CMK (cell line): ENCODE results near the gene JMJD7.

Experiments used
- DNase-seq: peaks from one replicate; pipeline ENCODE4 v3.0.0-alpha.2; 2010; ENCODE audit warnings: low read depth

JMJD7 gene

DNA sequence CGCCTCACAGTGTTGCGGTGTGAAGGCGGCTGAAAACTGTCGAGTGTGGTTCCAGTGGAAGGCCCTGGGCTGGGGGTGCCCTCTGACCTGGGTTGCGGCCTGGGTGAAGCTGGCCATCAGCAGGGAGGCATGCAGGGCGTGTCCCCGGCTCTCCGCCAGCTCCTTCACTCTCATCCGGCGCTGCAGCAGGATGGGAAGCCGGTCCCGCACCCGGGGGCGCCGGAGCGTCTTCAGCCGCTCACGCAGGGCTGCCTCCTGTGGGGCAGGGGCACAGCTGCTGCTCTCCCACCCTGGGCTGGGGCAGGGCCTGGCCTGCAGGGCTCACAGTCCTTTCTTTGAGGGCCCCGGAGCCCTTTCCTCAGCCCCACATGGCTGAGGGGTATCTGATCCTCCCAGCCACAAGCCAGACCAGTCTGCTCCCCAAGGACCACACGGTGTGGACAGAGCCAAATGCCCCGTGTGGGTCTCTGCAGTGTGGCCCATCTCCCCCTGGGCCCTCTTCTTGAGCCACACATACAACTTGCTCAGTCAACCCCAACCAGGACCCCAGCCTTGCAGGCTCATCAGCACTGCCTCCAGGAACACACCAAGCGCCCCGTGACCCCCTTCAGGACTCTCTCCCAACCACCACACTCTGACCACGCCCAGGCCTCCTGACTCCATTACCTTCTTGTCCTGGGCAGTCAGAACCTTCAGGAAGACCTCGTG, 39.1 kb downstream of the JMJD7 start:
- DNase-seq: no peak

DNA sequence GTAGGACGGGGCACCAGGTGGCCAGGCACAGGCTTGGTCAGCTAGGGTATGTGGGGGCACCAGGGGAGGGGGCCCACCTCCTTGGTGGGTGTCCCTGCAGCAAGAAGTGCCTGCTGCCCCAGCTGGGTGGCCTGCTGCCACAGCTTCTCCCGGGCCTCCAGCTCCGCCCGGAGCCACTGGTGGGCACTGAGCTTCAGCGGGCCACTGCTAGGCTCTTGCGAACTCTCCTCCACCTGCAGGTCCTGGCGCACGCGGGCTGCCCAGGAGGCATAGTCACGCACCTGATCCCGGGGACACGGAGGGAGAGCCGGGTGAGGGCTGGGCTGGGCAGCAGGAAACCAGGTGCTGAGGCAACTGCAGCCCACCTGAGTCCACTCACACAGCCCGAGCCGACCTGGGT, 40.4 kb downstream of the JMJD7 start:
- DNase-seq: no peak

DNA sequence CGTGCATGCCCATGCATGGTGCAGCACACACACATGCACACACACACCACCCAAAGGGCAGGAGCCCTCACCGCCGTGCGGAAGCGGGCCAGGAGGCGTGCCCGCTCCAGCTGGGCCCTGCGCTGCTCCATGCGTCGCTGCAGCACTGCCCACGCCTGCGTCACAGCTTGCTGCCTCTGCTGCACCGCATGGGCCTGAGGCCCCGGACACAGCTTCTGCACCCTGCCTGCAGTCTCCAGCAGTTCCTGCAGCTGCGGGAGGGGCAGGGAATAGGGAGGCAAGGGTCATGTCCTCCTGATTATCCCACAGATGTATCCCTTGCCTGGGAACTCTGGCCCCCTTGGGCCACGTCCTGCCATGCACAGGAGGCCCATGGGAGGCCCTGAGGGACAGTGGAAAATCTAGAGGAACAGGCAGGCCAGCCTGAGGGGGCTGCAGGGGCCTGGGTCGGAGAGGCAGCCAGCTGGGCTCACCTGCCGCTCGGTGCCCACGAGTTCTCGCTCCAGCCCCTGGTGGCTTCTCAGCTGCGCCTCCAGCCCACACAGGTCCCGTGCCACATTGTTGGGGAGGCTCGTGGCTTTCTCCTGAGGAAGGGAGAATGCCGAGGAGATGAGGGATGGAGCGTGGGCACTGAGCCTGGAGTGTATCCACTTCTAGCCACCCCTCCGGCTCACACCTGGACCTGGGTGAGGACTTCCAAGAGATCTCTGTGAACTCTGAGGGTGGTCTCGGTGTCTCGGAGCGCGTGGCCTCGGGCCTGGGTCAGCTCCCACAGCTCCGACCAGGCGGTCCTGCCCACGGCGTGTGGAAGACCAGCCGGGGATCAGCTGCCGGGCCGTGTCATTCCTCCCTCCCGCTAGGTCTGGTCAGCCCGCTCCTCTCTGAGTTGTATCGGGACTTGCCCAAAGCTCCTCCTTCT, 42.1 kb downstream of the JMJD7 start:
- no peak for DNase-seq

DNA sequence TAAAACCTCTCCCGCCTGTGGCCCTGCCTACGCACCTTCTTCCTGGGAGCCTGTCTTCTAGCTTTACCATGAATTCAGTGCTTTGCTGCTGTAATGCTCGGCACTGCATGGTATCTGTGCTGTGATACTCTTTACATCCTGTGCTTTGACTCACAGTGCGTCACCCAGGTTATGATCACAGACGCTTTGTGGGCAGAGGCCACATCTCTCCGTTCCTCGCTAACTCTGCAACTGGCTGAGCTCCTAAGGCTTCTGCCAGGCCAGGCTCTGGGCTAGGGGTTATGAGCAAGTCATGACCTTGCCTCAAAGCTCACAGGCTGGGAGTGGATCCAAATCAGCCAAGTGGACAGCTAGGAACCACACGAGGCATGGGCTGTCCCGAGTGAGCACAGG, 42.8 kb downstream of the JMJD7 start:
- no peak for DNase-seq

DNA sequence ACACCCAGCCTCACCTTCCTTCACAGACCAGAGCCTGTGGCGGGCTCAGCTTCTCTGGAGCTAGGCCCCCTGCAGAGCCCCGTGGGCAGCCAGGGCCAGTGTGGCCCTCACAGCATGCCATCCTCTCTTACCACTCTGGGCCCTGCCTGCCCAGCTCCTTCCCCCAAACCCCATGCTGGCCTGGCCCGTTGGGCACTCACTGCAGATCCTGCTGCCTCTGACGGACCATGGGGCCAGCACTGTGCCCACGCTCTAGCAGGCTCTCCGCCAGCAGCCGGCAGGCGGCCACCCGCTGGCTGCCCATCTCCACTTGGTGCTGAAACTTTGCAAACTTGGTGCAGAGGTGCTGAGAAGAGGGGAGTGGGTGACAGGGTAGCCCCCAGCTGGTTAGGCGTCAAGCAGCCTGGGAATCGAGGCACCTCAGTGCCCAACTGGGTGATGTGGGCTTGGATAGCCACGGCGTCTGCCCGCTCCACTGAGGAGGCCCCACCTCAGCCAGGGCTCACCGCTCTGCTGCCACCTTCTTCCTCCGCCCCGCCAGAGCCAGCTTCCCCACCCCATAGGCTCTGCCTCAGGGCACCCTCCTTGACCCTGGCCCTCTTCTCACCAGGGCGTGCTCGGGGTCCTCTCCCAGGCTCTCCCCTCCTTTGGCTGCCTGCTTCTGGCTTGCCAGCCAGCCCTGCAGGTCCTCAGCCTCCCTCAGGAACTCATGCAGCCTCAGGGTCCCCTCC, 43.4 kb downstream of the JMJD7 start:
- no peak for DNase-seq

DNA sequence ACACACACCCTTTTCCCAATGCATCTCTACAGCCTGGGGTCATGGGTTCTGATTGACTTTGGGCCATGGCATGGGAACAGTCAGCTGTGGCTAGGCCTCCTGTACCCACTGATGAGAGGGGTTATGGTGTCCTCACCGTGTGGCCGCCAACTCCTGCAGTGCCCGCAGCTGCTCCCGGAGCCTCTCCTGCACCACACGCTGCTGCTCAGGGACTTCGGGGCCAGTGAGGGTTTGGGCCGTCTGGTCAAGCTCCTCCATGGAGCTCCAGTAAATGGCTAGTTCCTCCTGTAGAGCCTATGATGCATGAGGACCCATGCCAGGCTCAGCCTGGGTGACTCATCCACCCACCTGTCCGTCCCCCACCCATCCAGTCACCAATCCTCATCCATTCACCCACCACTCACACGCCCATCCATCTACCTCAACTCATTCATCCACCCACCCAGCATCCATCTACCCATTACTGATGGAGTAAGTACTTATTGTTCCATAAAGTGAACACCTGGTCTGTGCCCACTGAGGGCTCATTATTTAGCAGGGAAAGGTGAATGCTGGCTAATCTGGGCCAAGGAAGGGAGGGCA, 44.4 kb downstream of the JMJD7 start:
- no peak for DNase-seq

DNA sequence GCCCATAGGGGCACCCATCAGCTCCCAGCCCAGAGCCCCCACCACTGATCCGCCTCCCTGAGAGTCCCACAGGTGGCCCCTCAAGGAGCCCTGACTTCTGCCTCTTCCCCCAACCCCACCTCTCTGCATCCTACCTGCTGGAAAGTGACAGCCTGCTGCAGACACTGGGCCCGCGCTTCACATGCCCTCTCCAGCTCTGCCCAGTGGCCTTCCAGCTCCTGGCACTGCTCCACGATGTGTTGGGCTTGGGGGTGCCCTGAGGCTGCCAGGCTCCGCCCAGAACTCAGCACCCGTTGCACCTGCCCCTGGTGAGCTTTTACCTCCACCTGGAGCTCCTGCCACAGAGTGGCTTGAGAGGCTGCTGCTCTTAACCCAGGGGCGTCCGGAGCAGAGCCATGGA, 45.8 kb downstream of the JMJD7 start:
- no peak for DNase-seq

DNA sequence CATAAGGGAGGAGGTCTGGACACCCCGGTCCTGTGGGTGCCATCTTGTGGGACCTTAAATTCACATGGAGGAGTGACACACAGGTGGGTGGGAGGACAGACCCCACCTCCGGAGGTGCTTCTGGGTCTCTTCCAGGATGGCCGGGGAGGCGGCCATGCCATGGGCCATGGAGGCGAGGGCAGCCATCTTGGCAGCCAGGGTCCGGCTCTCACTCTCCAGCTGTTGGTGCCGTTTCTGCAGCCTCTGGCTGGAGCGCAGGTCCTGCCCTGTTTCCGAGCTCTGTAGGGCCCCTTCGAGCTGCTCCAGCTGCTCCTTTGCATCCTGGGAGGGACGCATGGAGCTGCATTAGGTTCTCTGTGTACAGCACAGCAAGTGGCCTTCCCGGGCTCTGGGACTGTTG, 46.8 kb downstream of the JMJD7 start:
- DNase-seq: no peak

DNA sequence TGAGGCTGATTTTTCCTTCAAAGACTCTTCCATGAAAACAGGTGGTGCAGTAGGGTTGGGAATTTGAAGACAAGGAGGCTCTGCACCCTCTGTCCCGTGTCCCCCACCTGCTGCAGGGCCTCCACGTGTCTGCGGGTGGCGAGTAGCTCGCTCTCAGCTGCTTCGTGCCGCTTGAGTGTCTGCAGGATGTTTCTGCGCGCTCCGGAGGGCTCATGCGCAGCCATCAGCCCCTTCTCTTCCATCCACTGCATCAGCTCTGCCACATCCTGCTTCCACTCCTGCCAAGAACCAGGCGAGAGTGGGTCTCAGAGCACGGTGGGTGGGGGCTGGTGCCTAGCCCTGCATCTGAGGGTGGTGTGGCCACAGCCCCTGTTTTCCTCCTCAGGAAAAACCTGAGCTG, 48.1 kb downstream of the JMJD7 start:
- DNase-seq: no peak

DNA sequence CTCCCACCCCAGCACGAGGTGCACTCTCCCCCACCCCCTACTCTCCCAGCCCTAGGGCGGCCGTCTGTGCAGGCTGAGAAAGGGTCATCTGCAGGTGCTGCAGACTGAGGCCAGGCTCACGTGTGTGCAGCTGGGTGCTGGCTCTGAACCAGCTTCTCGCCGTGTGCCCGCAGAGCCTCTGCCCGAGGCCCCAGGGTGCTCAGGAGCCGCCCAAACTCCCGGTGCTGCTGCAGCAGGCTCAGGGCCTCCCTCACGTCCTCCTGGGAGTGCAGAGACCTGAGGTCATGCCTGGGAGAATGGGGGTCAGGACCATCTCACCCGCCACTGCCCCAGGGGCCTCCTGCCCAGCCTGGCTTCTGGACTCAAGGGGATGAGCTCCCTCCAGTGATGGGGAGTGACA, 48.8 kb downstream of the JMJD7 start:
- no peak for DNase-seq

DNA sequence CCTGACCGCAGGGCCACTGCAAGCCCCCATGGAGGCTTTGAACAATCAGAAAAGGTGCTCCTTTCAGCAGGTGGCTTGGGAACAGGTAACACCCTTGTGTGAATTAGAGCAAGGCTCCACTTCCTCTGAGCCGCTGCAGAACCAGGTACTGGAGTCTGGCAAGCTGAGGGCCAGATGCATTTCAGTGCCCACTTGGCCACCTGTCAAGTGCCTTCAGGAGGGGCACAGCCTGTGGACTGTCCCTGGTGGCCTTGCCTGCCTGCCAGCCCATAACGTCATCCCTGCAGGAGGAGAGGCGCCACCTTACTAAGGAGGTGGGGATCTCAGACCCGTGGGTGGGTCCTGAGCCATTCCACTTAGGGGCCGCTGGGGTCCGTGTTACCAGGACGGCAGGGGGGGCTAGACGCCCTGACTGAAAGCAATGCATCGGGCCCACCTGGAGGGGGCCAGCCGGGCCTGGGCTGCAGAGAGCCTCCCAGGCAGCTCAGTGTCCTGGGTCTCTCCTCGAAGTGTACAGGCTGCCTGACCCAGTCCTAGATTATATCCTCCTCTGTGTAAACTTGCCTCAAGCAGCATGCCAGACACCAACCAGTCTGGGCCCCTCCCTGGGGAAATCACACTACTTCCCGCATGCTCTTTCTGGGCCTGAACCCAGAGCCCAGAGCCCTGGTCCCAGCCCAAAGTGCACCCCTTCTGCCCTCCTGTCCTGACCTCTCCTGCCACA, 49.9 kb downstream of the JMJD7 start:
- DNase-seq: no peak

DNA sequence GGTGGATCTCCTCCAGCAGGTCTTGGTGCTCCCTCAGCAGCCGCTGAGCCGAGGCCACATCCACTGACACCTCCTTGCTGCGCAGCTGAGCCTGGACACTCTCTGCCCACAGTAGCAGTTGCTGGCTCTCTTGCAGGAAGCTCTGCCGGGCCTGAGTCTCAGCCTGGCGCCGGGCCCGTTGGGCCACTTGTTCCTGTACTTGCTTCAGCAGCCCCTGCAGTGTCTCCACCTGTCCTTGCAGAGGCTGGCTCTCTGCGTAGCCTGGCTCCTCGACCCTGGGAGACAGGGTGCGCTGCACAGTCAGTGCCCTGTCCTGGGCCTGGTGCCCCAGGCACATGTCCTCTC, 50.4 kb downstream of the JMJD7 start:
- no peak for DNase-seq

DNA sequence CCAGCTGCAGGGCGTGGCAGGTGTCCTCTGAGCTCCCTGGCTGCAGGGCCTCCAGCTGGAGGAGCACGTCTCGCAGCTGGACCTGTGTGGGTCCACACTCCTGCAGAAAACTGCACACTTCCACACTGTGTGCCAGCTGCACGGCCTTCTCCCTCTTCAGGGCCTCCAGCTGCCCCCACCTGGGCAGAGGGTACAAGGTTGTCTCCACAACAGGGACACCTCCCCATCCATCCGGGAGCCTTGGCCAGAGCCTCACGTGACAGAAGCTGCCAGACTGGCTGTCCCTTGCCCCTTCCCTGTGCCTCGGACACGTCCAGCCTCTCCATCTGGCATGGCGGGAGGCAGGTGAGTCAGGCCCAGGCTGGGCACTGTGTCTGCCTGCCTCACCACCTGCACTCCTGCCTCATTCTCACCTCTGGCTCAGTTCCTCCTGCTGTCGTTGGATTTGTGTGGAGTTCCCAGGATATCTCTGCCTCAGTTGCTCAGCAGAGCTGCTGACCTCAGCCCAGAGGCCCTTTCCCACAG, 51.5 kb downstream of the JMJD7 start:
- DNase-seq: no peak

DNA sequence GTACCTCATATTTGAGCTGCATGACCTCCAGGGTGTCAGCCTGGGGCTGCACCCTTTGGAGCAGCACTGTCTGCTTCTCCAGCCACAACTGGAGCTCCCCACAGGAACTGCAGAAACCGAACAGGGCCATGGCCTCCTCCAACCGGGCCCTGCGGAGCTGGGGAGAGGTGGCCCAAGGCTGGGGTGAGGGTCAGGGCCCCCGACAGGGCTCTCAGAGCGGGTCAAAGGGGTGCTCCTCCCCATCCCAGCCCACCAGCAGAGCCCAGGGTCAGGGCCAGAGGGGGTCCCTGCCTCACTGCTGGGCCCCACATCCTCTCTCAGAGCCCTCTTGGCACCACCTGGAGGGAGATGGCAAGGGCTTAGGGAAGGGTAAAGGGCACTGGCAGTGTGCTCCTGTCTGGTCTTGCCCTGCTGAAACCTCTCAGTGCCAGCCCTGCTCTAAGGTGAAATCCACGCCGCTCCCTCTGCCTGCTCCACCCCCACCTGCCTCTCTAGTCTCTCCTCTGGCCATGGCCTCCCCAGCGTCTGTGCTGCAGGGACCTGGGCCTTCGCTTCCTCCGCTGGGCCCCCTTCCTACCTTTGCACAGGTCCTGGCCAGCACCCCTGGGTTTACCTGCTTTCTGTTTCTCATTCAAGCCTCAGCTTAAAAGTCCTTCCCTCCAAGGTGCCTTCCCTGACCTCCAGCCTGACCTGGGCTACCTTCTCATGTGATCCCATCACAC, 52.4 kb downstream of the JMJD7 start:
- DNase-seq: no peak

DNA sequence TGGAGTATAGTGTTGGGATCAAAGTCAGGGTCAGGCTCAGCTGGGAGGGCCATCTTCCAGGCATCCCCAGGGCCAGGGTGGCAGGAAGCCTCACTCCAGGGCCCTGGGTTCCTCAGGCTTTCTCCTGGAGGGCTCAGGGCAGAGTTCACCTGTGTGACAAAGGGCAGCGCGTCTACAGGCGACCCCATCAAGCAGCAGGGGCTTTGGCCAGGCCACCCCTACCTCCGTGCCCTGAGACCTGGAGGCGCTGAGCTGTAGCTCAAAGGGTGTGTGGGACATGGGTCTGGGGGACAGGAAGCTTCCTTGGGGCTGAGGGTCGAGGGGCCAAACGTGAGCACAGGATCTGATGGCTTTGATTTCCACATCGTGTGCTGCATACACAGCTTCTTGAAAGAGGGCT, 53.2 kb downstream of the JMJD7 start:
- DNase-seq: no peak

DNA sequence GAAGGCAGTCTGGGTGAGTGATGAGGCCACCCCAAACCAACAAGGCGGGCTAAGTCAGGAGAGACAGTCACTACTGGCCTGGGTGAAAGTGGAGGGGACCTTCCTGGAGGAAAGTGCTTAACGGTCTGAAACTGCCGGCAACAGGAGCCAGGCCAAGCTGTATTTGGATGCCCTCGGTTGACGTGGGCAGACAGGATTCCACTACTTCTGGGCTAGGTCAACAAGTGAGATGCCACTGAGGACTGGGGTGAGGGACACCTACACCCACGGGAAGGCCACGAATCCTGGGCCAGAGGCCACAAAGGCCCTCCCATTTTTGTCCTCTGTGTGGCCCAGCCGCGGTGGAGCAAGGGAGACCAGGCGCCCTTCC, 53.6 kb downstream of the JMJD7 start:
- DNase-seq: no peak

DNA sequence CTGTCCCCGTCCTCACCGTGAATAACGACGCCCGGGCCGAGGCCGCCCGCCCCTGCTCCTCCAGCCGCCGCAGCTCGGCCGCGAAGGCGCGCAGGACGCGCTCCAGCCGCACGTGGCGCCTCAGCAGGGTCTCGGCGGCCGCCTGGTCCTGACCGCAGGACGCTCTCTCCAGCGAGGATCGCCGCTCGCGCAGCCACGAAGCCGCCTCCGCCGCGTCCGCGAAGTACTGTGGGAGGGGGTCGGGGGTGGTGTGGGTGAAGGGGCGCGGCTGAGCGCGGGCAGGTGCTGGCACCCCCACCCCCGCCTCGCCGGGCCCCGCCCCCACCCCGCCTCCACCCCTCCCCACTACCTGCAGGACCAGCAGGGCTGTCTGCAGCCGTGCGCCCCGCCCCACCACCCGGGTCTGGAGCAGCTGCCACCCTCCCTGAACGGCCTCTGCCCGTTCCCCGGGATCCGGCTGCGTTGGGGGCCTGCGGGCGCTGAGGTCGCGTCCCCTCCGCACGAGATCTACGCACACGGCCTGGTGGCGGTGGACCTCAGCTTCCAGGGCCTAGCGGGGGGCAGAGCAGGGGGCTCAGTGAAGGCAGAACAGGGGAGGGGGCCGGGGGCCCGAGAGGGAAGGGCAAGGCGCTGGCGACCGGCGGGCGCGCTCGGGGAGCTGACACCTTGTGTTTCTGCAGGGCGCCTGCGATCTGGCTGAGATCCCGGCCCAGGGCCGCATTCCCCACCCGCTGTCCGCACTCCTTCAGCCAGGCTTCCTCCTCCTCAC, 54.2 kb downstream of the JMJD7 start:
- no peak for DNase-seq

DNA sequence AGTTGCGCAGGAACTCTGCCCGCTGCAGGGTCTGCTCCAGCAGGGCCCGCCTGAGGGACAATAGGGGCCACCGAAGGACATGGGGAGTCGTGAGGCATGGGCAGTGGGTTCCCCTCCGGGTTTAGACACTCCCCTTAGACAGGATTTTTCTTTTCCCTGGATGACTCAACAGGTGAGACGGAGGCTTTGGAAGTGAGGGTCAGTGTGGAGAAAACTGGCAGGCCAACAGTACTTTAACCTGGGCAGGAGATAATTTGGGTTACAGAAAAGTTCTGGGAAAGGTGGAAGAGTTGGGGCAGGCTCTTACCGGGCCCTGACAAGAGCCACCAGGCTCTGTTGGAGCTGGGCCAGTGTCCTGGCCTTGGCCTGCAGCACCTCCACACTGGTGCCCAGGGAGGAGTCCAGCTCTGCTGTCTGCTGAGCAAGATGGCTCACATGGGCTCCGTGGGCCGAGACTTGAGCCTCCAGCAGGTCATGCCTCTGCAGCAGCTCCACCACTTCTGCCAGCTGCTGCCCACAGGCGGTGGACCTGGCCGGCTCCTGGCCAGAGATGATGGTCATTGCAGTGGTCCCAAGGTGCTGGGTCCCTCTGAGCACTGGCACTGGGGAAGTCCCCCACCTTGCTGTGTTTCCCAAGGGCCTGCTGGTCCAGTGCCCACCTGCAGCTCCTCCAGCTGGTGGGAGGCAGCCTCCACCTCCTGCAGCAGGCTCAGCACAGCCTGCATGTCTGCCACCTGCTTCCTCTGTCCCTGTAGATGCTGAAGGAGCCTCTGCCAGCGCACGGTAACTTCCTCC, 55.0 kb downstream of the JMJD7 start:
- DNase-seq: no peak

DNA sequence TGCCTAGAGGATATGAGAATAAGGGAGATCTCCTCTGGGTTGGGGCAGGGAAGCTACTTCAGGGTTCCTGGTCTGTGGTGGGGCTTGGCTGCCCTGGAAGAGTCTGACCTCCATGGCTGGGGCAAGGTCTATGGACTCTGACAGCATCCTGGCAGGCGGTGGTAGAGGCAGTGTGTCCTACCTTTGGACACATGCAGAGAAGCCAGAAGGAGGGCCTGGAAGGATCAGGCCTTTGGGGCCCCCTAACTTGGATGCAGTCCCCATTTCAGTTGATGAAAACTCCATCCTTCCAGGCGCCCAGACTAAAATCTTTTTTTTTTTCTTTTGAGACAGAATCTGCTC, 55.6 kb downstream of the JMJD7 start:
- DNase-seq: no peak

DNA sequence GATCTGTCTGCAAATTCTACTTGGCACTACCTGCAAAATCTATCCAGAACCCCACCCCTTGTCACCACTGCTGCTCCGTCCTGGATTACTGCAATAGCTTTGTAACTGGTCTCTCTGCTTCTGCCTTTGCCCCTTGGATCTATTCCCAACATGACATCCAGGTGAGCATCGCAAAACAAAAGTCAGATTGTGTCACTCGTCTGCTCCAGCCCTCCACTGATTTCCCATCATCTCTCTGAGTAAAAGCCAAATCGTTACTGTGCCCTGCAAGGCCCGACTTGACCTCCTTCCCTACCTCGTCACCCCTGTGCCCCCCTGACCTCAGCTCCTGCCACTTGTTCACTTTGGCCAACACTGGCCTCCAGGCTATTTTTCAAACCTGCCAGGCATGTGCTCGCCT, 56.6 kb downstream of the JMJD7 start:
- DNase-seq: no peak
